ENCODE measurements around the gene LAMA3. TPM values are rescaled to one million over a fixed set of nuclear protein-coding genes. Genes with fewer than 3 reads are reported as not detected.

LAMA3 gene
- total RNA-seq, 1 donor from 2014 or later = 8.4 TPM

DNA sequence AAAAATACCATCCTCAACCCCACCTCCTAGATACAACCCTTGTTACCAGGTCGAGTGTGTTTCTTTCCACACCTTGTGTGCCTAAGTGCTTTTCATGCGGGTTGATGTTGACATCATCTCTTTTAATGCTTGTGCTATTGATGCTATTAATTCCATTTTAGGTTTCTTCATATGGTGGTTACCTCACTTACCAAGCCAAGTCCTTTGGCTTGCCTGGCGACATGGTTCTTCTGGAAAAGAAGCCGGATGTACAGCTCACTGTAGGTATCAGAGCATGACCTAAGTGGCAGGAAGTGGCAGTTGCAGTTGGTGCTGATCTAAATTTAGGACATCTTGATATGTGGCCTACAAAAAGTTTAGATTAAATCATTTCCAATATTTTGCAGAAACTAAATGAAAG lies 175.4 kb downstream of the LAMA3 start:
- Histone ChIP-seq H3K4me1 (ENCODE audit: control insufficient read depth in 3 of 3, insufficient read depth in 3 of 3, low read length in 3 of 3) (no peaks in the 10 kb centered on the region), H3K27ac (ENCODE audit: low read depth, low read length) (no peak overlapping the region), H3K9ac (ENCODE audit: low read depth in 1 of 3, low read length in 3 of 3) (no peak overlapping the region), H3K27me3 (ENCODE audit: control insufficient read depth in 3 of 3, insufficient read depth in 3 of 3, low read length in 3 of 3) (no peaks in the 10 kb centered on the region), H3K36me3 (ENCODE audit: control insufficient read depth in 3 of 3, insufficient read depth in 3 of 3, low read length in 3 of 3) (peaks cover 0 to 2% (median 0%) of the 10 kb centered on the region in 3 donors), H3K9me3 (ENCODE audit: control insufficient read depth in 3 of 3, low read length in 3 of 3) (no peaks in the 10 kb centered on the region), H3K4me3 (ENCODE audit: low read length in 3 of 3) (no peak overlapping the region)

DNA sequence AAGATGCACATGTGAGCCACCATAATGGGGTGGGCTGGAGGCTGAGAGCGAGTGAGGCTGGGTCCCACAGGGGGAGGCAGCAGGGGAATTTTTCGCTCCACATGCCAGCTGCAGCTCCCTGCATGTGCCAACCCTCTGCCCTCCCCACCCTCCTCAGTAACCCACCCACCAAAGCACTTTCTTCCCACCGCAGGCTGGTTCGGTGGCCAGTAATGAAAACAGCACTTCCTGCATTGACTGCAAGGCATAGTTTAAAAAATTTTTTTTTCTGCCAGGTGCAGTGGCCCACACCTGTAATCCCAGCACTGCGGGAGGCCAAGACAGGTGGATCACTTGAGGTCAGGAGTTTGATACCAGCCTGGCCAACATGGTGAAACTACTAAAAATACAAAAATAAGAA lies 177.8 kb downstream of the LAMA3 start:
- Histone ChIP-seq H3K9ac (ENCODE audit: low read depth in 1 of 3, low read length in 3 of 3) (no peak overlapping the region), H3K9me3 (ENCODE audit: control insufficient read depth in 3 of 3, low read length in 3 of 3) (no peaks in the 10 kb centered on the region), H3K36me3 (ENCODE audit: control insufficient read depth in 3 of 3, insufficient read depth in 3 of 3, low read length in 3 of 3) (no peaks in the 10 kb centered on the region)

DNA sequence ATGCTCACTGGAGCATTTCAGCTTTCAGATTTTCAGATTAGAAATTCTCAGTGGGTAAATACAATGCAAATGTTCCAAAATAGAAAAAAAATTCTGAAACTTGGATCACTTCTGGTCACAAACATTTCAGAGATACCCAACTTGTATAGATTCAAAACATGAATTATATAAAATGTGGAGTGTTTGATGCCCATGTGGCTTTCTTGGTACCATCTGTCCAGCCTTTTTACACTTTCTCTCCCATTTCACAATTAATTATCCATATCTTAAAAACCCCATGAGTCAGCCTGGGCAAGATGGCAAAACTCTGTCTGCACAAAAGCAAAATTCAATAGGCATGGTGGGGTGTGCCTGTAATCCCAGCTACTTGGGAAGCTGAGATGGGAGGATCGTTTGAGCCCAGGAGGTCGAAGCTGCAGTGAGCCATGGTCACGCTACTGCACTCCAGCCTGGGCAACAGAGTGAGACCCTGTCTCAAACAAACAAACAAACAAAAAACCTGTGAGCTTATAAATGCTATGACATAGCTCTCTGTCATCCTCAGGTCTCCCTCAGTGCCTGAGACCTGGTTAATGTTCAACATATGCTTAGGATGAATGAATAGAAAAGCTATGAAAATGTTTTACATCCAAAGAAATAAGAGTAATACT lies 179.0 kb downstream of the LAMA3 start:
- Histone ChIP-seq H3K9me3 (ENCODE audit: control insufficient read depth in 3 of 3, low read length in 3 of 3) (no peaks in the 10 kb centered on the region), H3K27me3 (ENCODE audit: control insufficient read depth in 3 of 3, insufficient read depth in 3 of 3, low read length in 3 of 3) (no peaks in the 10 kb centered on the region), H3K36me3 (ENCODE audit: control insufficient read depth in 3 of 3, insufficient read depth in 3 of 3, low read length in 3 of 3) (no peaks in the 10 kb centered on the region), H3K4me3 (ENCODE audit: low read length in 3 of 3) (no peak overlapping the region), H3K9ac (ENCODE audit: low read depth in 1 of 3, low read length in 3 of 3) (no peak overlapping the region), H3K27ac (ENCODE audit: low read depth, low read length) (no peak overlapping the region), H3K4me1 (ENCODE audit: control insufficient read depth in 3 of 3, insufficient read depth in 3 of 3, low read length in 3 of 3) (no peaks in the 10 kb centered on the region)

More for the DNA sequence above, 177.8 kb downstream of the LAMA3 start:
- no peaks in the 10 kb centered on the region for H3K4me1 ChIP-seq (ENCODE audit: control insufficient read depth in 3 of 3, insufficient read depth in 3 of 3, low read length in 3 of 3)
- H3K4me3 ChIP-seq (ENCODE audit: low read length in 3 of 3) = no peak overlapping the region
- H3K27me3 ChIP-seq (ENCODE audit: control insufficient read depth in 3 of 3, insufficient read depth in 3 of 3, low read length in 3 of 3) = no peaks in the 10 kb centered on the region
- H3K27ac ChIP-seq (ENCODE audit: low read depth, low read length) = no peak overlapping the region

- Histone ChIP-seq H3K36me3 (ENCODE audit: control insufficient read depth in 3 of 3, insufficient read depth in 3 of 3, low read length in 3 of 3) (no peaks in the 10 kb centered on the region), H3K4me3 (ENCODE audit: low read length in 3 of 3) (no peak overlapping the region)
Measured at GRCh38 chr18:23870676-23871380, 181.6 kb downstream of the LAMA3 start.

GRCh38 chr18:23871410-23871809 lies 182.2 kb downstream of the LAMA3 start:
- no peak overlapping the region for H3K27ac ChIP-seq (ENCODE audit: low read depth, low read length)
- no peaks in the 10 kb centered on the region for H3K9me3 ChIP-seq (ENCODE audit: control insufficient read depth in 3 of 3, low read length in 3 of 3)
- H3K4me1 ChIP-seq (ENCODE audit: control insufficient read depth in 3 of 3, insufficient read depth in 3 of 3, low read length in 3 of 3) = no peaks in the 10 kb centered on the region
- no peak overlapping the region for H3K4me3 ChIP-seq (ENCODE audit: low read length in 3 of 3)
- no peak overlapping the region for H3K9ac ChIP-seq (ENCODE audit: low read depth in 1 of 3, low read length in 3 of 3)
- no peaks in the 10 kb centered on the region for H3K27me3 ChIP-seq (ENCODE audit: control insufficient read depth in 3 of 3, insufficient read depth in 3 of 3, low read length in 3 of 3)
- no peaks in the 10 kb centered on the region for H3K36me3 ChIP-seq (ENCODE audit: control insufficient read depth in 3 of 3, insufficient read depth in 3 of 3, low read length in 3 of 3)

More at GRCh38 chr18:23870676-23871380, 181.6 kb downstream of the LAMA3 start:
- H3K4me1 ChIP-seq (ENCODE audit: control insufficient read depth in 3 of 3, insufficient read depth in 3 of 3, low read length in 3 of 3) = no peaks in the 10 kb centered on the region
- no peaks in the 10 kb centered on the region for H3K9me3 ChIP-seq (ENCODE audit: control insufficient read depth in 3 of 3, low read length in 3 of 3)
- H3K27me3 ChIP-seq (ENCODE audit: control insufficient read depth in 3 of 3, insufficient read depth in 3 of 3, low read length in 3 of 3) = no peaks in the 10 kb centered on the region
- no peak overlapping the region for H3K27ac ChIP-seq (ENCODE audit: low read depth, low read length)
- no peak overlapping the region for H3K9ac ChIP-seq (ENCODE audit: low read depth in 1 of 3, low read length in 3 of 3)

GRCh38 chr18:23872701-23873550 lies 183.7 kb downstream of the LAMA3 start:
- H3K9me3 ChIP-seq (ENCODE audit: control insufficient read depth in 3 of 3, low read length in 3 of 3) = no peaks in the 10 kb centered on the region
- H3K9ac ChIP-seq (ENCODE audit: low read depth in 1 of 3, low read length in 3 of 3) = no peak overlapping the region
- no peaks in the 10 kb centered on the region for H3K27me3 ChIP-seq (ENCODE audit: control insufficient read depth in 3 of 3, insufficient read depth in 3 of 3, low read length in 3 of 3)
- no peak overlapping the region for H3K27ac ChIP-seq (ENCODE audit: low read depth, low read length)
- no peaks in the 10 kb centered on the region for H3K4me1 ChIP-seq (ENCODE audit: control insufficient read depth in 3 of 3, insufficient read depth in 3 of 3, low read length in 3 of 3)
- no peak overlapping the region for H3K4me3 ChIP-seq (ENCODE audit: low read length in 3 of 3)
- no peaks in the 10 kb centered on the region for H3K36me3 ChIP-seq (ENCODE audit: control insufficient read depth in 3 of 3, insufficient read depth in 3 of 3, low read length in 3 of 3)

GRCh38 chr18:23875966-23876895 lies 187.0 kb downstream of the LAMA3 start:
- H3K4me3 ChIP-seq (ENCODE audit: low read length in 3 of 3) = no peak overlapping the region
- H3K4me1 ChIP-seq (ENCODE audit: control insufficient read depth in 3 of 3, insufficient read depth in 3 of 3, low read length in 3 of 3) = no peaks in the 10 kb centered on the region
- peaks cover 0 to 3% (median 0%) of the 10 kb centered on the region in 3 donors for H3K27me3 ChIP-seq (ENCODE audit: control insufficient read depth in 3 of 3, insufficient read depth in 3 of 3, low read length in 3 of 3)
- no peak overlapping the region for H3K9ac ChIP-seq (ENCODE audit: low read depth in 1 of 3, low read length in 3 of 3)
- no peaks in the 10 kb centered on the region for H3K36me3 ChIP-seq (ENCODE audit: control insufficient read depth in 3 of 3, insufficient read depth in 3 of 3, low read length in 3 of 3)
- H3K27ac ChIP-seq (ENCODE audit: low read depth, low read length) = no peak overlapping the region
- H3K9me3 ChIP-seq (ENCODE audit: control insufficient read depth in 3 of 3, low read length in 3 of 3) = no peaks in the 10 kb centered on the region

DNA sequence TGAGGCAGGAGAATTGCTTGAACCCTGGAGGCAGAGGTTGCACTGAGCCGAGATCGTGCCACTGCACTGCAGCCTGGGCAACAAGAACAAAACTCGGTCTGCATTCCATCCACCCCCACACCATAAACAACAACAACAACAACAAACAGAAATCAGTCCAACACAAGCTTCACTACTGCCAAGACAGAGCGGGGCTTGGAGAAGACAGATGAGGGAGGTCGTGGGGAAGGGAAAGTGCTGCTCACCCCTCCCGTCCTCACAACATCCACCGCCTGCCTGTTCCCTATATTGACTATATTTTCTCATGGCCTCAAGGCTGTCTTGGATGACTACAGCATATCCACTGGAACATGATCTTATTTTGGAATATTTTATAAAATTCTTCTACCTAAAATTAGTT lies 187.7 kb downstream of the LAMA3 start:
- H3K4me3 ChIP-seq (ENCODE audit: low read length in 3 of 3) = no peak overlapping the region
- no peaks in the 10 kb centered on the region for H3K4me1 ChIP-seq (ENCODE audit: control insufficient read depth in 3 of 3, insufficient read depth in 3 of 3, low read length in 3 of 3)
- peaks cover 0 to 3% (median 0%) of the 10 kb centered on the region in 3 donors for H3K27me3 ChIP-seq (ENCODE audit: control insufficient read depth in 3 of 3, insufficient read depth in 3 of 3, low read length in 3 of 3)
- H3K9me3 ChIP-seq (ENCODE audit: control insufficient read depth in 3 of 3, low read length in 3 of 3) = no peaks in the 10 kb centered on the region
- no peak overlapping the region for H3K27ac ChIP-seq (ENCODE audit: low read depth, low read length)
- no peak overlapping the region for H3K9ac ChIP-seq (ENCODE audit: low read depth in 1 of 3, low read length in 3 of 3)
- H3K36me3 ChIP-seq (ENCODE audit: control insufficient read depth in 3 of 3, insufficient read depth in 3 of 3, low read length in 3 of 3) = no peaks in the 10 kb centered on the region

GRCh38 chr18:23877371-23877770 lies 188.1 kb downstream of the LAMA3 start:
- Histone ChIP-seq H3K27me3 (ENCODE audit: control insufficient read depth in 3 of 3, insufficient read depth in 3 of 3, low read length in 3 of 3) (peaks cover 0 to 3% (median 0%) of the 10 kb centered on the region in 3 donors), H3K9me3 (ENCODE audit: control insufficient read depth in 3 of 3, low read length in 3 of 3) (no peaks in the 10 kb centered on the region), H3K27ac (ENCODE audit: low read depth, low read length) (no peak overlapping the region), H3K4me3 (ENCODE audit: low read length in 3 of 3) (no peak overlapping the region), H3K9ac (ENCODE audit: low read depth in 1 of 3, low read length in 3 of 3) (no peak overlapping the region), H3K4me1 (ENCODE audit: control insufficient read depth in 3 of 3, insufficient read depth in 3 of 3, low read length in 3 of 3) (no peaks in the 10 kb centered on the region), H3K36me3 (ENCODE audit: control insufficient read depth in 3 of 3, insufficient read depth in 3 of 3, low read length in 3 of 3) (no peaks in the 10 kb centered on the region)

All from skeletal muscle tissue (tissue), 4 donors.